ENCODE data around the gene HKDC1.

- no peak for TF ChIP-seq CTCF (conservative IDR thresholded peaks at IDR 0.05; ENCODE audit: low read length)
- no peak for TF ChIP-seq EZH2phosphoT487 (IDR thresholded peaks at IDR 0.05; ENCODE audit: borderline replicate concordance, low read depth, low read length)
Measured at GRCh38 chr10:69276503-69276902, 56.4 kb downstream of the HKDC1 start.
